HEK293 (cell line): ENCODE measurements around the gene FGD4.

Experiments
- CTCF ChIA-PET: fragments of 350-600 bp; formaldehyde crosslinking; extraction: SDS; loops from one replicate; lab custom pipeline; 2021; ENCODE audit warnings: antibody characterized with exemption; lab: Yijun Ruan, JAX
- POLR2A ChIA-PET: fragments of 300-600 bp; formaldehyde crosslinking; extraction: SDS; loops from one replicate; lab custom pipeline; 2020; ENCODE audit warnings: antibody characterized with exemption, inconsistent platforms; lab: Yijun Ruan, JAX
- H3K27ac ChIP-seq: fragments of 200-500 bp; sonication (Bioruptor generic); 2 replicates; pipeline ENCODE4 v1.5.1; 2014; ENCODE audit warnings: low read depth, low read length, control low read depth, inconsistent platforms; ENCODE audit errors: extremely low read depth
- H3K36me3 ChIP-seq, 2 experiments: fragments of 200-500 bp in 1 of 2; sonication (Bioruptor generic) in 1 of 2; 1 replicate in 1 of 2; 2 replicates in 1 of 2; pipeline ENCODE4 v1.5.1; 2014 to 2017; ENCODE audit warnings: inconsistent platforms in 2 of 2, low read length in 2 of 2; ENCODE audit not compliant: control insufficient read depth in 2 of 2, insufficient read depth in 1 of 2
- H3K4me1 ChIP-seq: fragments of 200-500 bp; sonication (Bioruptor generic); 2 replicates; pipeline ENCODE4 v1.5.1; 2014; ENCODE audit warnings: mild to moderate bottlenecking, low read length, inconsistent platforms; ENCODE audit not compliant: control insufficient read depth, insufficient read depth
- H3K4me3 ChIP-seq: 2 replicates; pipeline ENCODE4 v1.5.1; 2011; ENCODE audit warnings: low read depth, mild to moderate bottlenecking, control low read depth, low read length, moderate library complexity
- H3K9me3 ChIP-seq: fragments of 200-500 bp; sonication (Bioruptor generic); 2 replicates; pipeline ENCODE4 v1.5.1; 2014; ENCODE audit warnings: low read depth, low read length, inconsistent platforms; ENCODE audit not compliant: control insufficient read depth, insufficient read depth
- BCL11A ChIP-seq: fragments of 450-650 bp; formaldehyde crosslinking; IDR thresholded peaks from 2 replicates; pipeline ENCODE4 v1.5.1; 2016; ENCODE audit warnings: low read depth, missing biosample characterization, missing genetic modification characterization
- BCL6B ChIP-seq: fragments of 450-650 bp; formaldehyde crosslinking; IDR thresholded peaks from 2 replicates; pipeline ENCODE4 v1.5.1; 2017; ENCODE audit warnings: missing biosample characterization, missing genetic modification characterization
- FEZF1 ChIP-seq: fragments of 450-650 bp; formaldehyde crosslinking; IDR thresholded peaks from 2 replicates; pipeline ENCODE4 v1.5.1; 2016; ENCODE audit warnings: missing biosample characterization, missing genetic modification characterization
- GLIS2 ChIP-seq: fragments of 450-650 bp; formaldehyde crosslinking; IDR thresholded peaks from 2 replicates; pipeline ENCODE4 v1.5.1; 2016; ENCODE audit warnings: missing biosample characterization, missing genetic modification characterization
- KLF7 ChIP-seq: fragments of 450-650 bp; formaldehyde crosslinking; IDR thresholded peaks from 2 replicates; pipeline ENCODE4 v1.5.1; 2016; ENCODE audit warnings: missing biosample characterization, missing genetic modification characterization, borderline replicate concordance
- KLF8 ChIP-seq: fragments of 450-650 bp; formaldehyde crosslinking; IDR thresholded peaks from 2 replicates; pipeline ENCODE4 v1.5.1; 2016; ENCODE audit warnings: missing biosample characterization, missing genetic modification characterization
- MYNN ChIP-seq: fragments of 450-650 bp; formaldehyde crosslinking; IDR thresholded peaks from 2 replicates; pipeline ENCODE4 v1.5.1; 2016; ENCODE audit warnings: missing biosample characterization, missing genetic modification characterization, borderline replicate concordance
- OVOL3 ChIP-seq: fragments of 450-650 bp; formaldehyde crosslinking; IDR thresholded peaks from 2 replicates; pipeline ENCODE4 v1.5.1; 2016; ENCODE audit warnings: missing biosample characterization, missing genetic modification characterization
- PRDM1 ChIP-seq: fragments of 450-650 bp; formaldehyde crosslinking; IDR thresholded peaks from 2 replicates; pipeline ENCODE4; 2016; ENCODE audit warnings: missing biosample characterization, missing genetic modification characterization
- ZBTB21 ChIP-seq: fragments of 450-650 bp; formaldehyde crosslinking; IDR thresholded peaks from 2 replicates; pipeline ENCODE4 v1.5.1; 2017; ENCODE audit warnings: missing biosample characterization, missing genetic modification characterization
- ZNF16 ChIP-seq: fragments of 450-650 bp; formaldehyde crosslinking; IDR thresholded peaks from 2 replicates; pipeline ENCODE4 v1.5.1; 2016; ENCODE audit warnings: low read depth, missing biosample characterization, missing genetic modification characterization
- ZNF174 ChIP-seq: fragments of 450-650 bp; formaldehyde crosslinking; IDR thresholded peaks from 2 replicates; pipeline ENCODE4 v1.5.0; 2017; ENCODE audit warnings: missing biosample characterization, mild to moderate bottlenecking, missing genetic modification characterization
- ZNF175 ChIP-seq: fragments of 450-650 bp; formaldehyde crosslinking; IDR thresholded peaks from 2 replicates; pipeline ENCODE4 v1.5.1; 2016; ENCODE audit warnings: missing biosample characterization, missing genetic modification characterization
- ZNF19 ChIP-seq: fragments of 450-650 bp; formaldehyde crosslinking; IDR thresholded peaks from 2 replicates; pipeline ENCODE4; 2016; ENCODE audit warnings: missing biosample characterization, missing genetic modification characterization, low read depth
- ZNF292 ChIP-seq: fragments of 450-650 bp; formaldehyde crosslinking; IDR thresholded peaks from 2 replicates; pipeline ENCODE4 v1.5.1; 2016; ENCODE audit warnings: low read depth, missing biosample characterization, missing genetic modification characterization, borderline replicate concordance
- ZNF324 ChIP-seq: fragments of 450-650 bp; formaldehyde crosslinking; IDR thresholded peaks from 2 replicates; pipeline ENCODE4 v1.5.1; 2016; ENCODE audit warnings: missing biosample characterization, missing genetic modification characterization
- ZNF335 ChIP-seq: fragments of 450-650 bp; formaldehyde crosslinking; conservative IDR thresholded peaks from 2 replicates; pipeline ENCODE4 v1.5.1; 2016; ENCODE audit warnings: missing biosample characterization, missing genetic modification characterization
- ZNF391 ChIP-seq: fragments of 450-650 bp; formaldehyde crosslinking; IDR thresholded peaks from 2 replicates; pipeline ENCODE4 v1.5.1; 2016; ENCODE audit warnings: low read depth, missing biosample characterization, missing genetic modification characterization, borderline replicate concordance
- ZNF433 ChIP-seq: fragments of 450-650 bp; formaldehyde crosslinking; IDR thresholded peaks from 2 replicates; pipeline ENCODE4 v1.5.1; 2016; ENCODE audit warnings: missing biosample characterization, missing genetic modification characterization, low read depth
- ZNF510 ChIP-seq: fragments of 450-650 bp; formaldehyde crosslinking; IDR thresholded peaks from 2 replicates; pipeline ENCODE4 v1.5.1; 2018; ENCODE audit warnings: mild to moderate bottlenecking, missing genetic modification characterization, missing biosample characterization; ENCODE audit not compliant: insufficient replicate concordance
- ZNF544 ChIP-seq: fragments of 450-650 bp; formaldehyde crosslinking; IDR thresholded peaks from 2 replicates; pipeline ENCODE4 v1.5.0; 2017; ENCODE audit warnings: missing biosample characterization, missing genetic modification characterization
- ZSCAN4 ChIP-seq: fragments of 450-650 bp; formaldehyde crosslinking; IDR thresholded peaks from 2 replicates; pipeline ENCODE4 v1.5.1; 2017; ENCODE audit warnings: missing biosample characterization, missing genetic modification characterization
- ZXDB ChIP-seq: fragments of 450-650 bp; formaldehyde crosslinking; IDR thresholded peaks from 2 replicates; pipeline ENCODE4 v1.5.1; 2016; ENCODE audit warnings: missing biosample characterization, missing genetic modification characterization
- TF ChIP-seq, protein P1 (sequence below): fragments of 450-650 bp; formaldehyde crosslinking; IDR thresholded peaks from 2 replicates; pipeline ENCODE4 v1.5.1; 2016; ENCODE audit warnings: missing biosample characterization, missing genetic modification characterization

Gene FGD4

GRCh38 chr12:32437095-32437515, 37.7 kb downstream of the FGD4 start:
- H3K27ac ChIP-seq: no peak overlapping the region
- ChIA-PET CTCF (interaction anchor here (0.7 to 1.4 kb wide), 5 partner anchors 19 to 231 kb away, joined by 3 to 5 read pairs (median 4); no protein-coding TSS in a partner anchor), POLR2A (interaction anchor here (0.5 to 0.7 kb wide), 4 partner anchors 16 to 630 kb away, joined by 3 to 7 read pairs (median 5); no protein-coding TSS in a partner anchor)
- no peaks in the 10 kb centered on the region; a peak in 1 of 3 replicates for H3K36me3 ChIP-seq
- no peak overlapping the region for H3K4me3 ChIP-seq
- TF ChIP-seq PRDM1 (peak; percentile 92), GLIS2 (no peak)
- H3K4me1 ChIP-seq: peaks cover 11% of the 10 kb centered on the region
- H3K9me3 ChIP-seq: no peaks in the 10 kb centered on the region

DNA sequence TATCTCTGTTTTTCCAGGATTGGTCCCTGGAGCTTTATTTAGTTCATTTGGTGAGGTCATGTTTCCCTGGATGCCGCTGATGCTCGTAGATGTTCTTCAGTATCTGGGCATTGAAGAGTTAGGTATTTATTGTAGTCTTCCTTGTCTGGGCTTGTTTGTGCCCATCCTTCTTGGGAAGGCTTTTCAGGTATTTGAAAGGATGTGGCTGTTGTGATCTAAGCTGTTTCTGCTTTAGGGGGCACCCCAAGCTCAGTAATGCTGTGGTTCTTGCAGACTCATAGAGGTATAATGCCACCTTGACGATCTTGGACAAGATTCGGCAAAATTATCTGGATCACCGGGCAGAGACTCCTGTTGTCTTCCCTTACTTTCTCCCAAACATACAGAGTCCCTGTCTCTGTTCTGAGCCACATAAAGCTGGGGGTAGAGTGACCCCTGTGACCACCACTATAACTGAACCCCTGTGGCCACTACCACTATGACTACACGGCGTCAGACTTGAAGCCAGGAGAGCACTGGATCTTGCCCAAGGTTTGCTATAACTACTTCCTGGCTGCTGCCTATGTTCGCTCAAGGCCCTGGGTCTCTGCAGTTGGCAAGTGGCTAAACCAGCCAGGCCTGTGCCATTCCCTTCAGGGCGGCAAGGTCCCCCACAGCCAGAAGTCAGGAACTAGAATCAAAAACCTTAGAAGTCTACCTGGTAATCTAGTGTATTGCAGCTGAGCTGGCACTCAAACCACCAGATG, 40.9 kb downstream of the FGD4 start:
- Histone ChIP-seq H3K36me3 (no peaks in the 10 kb centered on the region; a peak in 1 of 3 replicates), H3K4me3 (no peak overlapping the region), H3K9me3 (no peaks in the 10 kb centered on the region), H3K4me1 (peaks cover 20% of the 10 kb centered on the region)
- CTCF ChIA-PET: interaction anchor here (0.5 to 1.2 kb wide), 2 partner anchors 214 to 217 kb away, joined by 3 to 5 read pairs; no protein-coding TSS in a partner anchor
- no peak for TF ChIP-seq ZNF433 (tag by site-specific recombination)
- TF ChIP-seq ZNF510 (tag by site-specific recombination): no peak
- TF ChIP-seq ZBTB21 (tag by site-specific recombination): no peak
- no peak for TF ChIP-seq MYNN
- TF ChIP-seq, all 188 proteins: peak for 0
- POLR2A ChIA-PET: no interaction called here
- no peak overlapping the region for H3K27ac ChIP-seq

- Histone ChIP-seq H3K36me3 (no peaks in the 10 kb centered on the region; a peak in 1 of 3 replicates), H3K4me3 (no peak overlapping the region)
- TF ChIP-seq ZNF19: no peak
- TF ChIP-seq KLF8 (tag by site-specific recombination): no peak
- TF ChIP-seq, all 188 proteins: peak for 0
- CTCF ChIA-PET: no interaction called here
- Histone ChIP-seq H3K4me1 (peaks cover 15% of the 10 kb centered on the region), H3K27ac (no peak overlapping the region), H3K9me3 (no peaks in the 10 kb centered on the region)
- POLR2A ChIA-PET: interaction anchor here (0.6 to 2.6 kb wide), 2 partner anchors 42 to 44 kb away, joined by 4 to 10 read pairs; partner anchors contain the start of gene FGD4
Observed at GRCh38 chr12:32443491-32443890, 44.1 kb downstream of the FGD4 start.

DNA sequence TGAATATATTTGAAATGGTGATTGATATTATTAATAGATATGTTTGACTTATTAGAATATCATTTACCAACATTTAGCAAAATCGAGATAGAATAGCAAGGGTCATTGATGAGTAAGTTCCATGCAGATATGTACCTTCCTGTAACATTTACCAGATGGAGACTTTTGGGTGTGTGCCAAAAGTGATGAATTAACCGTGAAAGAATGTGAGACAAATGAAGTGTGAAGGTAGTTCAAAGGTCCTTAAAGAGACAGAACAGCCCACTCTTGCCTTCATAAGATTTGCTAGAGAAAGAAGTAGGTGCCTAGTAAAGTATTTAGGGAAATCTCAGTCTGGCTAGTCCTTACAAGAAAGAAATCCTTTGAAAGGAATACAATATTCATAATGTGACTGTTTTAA, 45.5 kb downstream of the FGD4 start:
- ChIA-PET POLR2A (no interaction called here), CTCF (no interaction called here)
- Histone ChIP-seq H3K36me3 (no peaks in the 10 kb centered on the region; a peak in 1 of 3 replicates), H3K27ac (no peak overlapping the region), H3K4me3 (no peak overlapping the region), H3K9me3 (no peaks in the 10 kb centered on the region), H3K4me1 (peaks cover 15% of the 10 kb centered on the region)
- TF ChIP-seq KLF7 (tag by site-specific recombination) (no peak), ZNF16 (tag by site-specific recombination) (no peak), ZNF175 (tag by site-specific recombination) (no peak), ZNF544 (tag by site-specific recombination) (no peak), ZNF292 (tag by site-specific recombination) (no peak), ZXDB (tag by site-specific recombination) (0 out of 2 replicates have a peak, but pooled peaks have one; percentile 38), MYNN (no peak), FEZF1 (0 out of 2 replicates have a peak, but pooled peaks have one; percentile 15), OVOL3 (tag by site-specific recombination) (no peak), ZNF391 (tag by site-specific recombination) (no peak), ZNF174 (tag by site-specific recombination) (no peak), BCL11A (peak; percentile 32; the same call in 1 of the 2 replicates), BCL6B (tag by site-specific recombination) (no peak), ZSCAN4 (tag by site-specific recombination) (no peak), ZNF324 (no peak), ZNF335 (tag by site-specific recombination) (no peak)
- TF ChIP-seq, protein P1, sequence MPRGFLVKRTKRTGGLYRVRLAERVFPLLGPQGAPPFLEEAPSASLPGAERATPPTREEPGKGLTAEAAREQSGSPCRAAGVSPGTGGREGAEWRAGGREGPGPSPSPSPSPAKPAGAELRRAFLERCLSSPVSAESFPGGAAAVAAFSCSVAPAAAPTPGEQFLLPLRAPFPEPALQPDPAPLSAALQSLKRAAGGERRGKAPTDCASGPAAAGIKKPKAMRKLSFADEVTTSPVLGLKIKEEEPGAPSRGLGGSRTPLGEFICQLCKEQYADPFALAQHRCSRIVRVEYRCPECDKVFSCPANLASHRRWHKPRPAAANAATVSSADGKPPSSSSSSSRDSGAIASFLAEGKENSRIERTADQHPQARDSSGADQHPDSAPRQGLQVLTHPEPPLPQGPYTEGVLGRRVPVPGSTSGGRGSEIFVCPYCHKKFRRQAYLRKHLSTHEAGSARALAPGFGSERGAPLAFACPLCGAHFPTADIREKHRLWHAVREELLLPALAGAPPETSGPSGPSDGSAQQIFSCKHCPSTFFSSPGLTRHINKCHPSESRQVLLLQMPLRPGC (tag by site-specific recombination): 0 out of 2 replicates have a peak, but pooled peaks have one; percentile 22
